Stimulated activated CD4-positive, alpha-beta T cell treated with anti-CD3 and anti-CD28 coated beads, Interleukin-1b, Interleukin-23, amount 100 ng/mL, for 4 hours (primary cell): ENCODE measurements around the gene OR5M11.
"Not testable (repeated sequence)": the region's sequence is repeated elsewhere in the genome, so short reads cannot be mapped to it uniquely, and the experiment has no call there.

ENCODE experiments used
- DNase-seq, 2 donors: peaks; one replicate each; pipeline ENCODE4 v3.0.0-alpha.2; 2020; ENCODE audit warnings: low read depth in 2 of 2

OR5M11 gene

DNA sequence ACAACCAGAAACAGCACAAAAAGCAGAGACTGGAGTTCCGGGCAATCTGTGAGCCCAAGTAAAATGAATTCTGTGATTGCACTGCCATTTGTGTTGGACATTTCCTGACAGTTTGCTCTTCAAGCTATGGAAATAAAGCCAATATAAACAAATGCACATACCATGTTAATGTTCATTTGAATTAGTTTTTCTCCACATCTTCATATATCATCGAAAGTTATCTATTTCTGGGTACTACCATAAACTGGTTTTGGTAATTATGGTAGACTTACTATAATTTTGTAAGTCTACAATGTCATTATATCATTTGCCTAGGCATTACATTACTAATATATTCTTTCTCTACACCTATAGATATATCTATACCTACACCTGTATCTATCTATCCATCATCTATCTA is at the start of gene OR5M11:
TSS of gene OR5M11 (minus strand) at position 101 of the 400 bp plus-strand sequence. CDS start at position 101, 0 bp downstream.
- DNase-seq, result no peak

DNA sequence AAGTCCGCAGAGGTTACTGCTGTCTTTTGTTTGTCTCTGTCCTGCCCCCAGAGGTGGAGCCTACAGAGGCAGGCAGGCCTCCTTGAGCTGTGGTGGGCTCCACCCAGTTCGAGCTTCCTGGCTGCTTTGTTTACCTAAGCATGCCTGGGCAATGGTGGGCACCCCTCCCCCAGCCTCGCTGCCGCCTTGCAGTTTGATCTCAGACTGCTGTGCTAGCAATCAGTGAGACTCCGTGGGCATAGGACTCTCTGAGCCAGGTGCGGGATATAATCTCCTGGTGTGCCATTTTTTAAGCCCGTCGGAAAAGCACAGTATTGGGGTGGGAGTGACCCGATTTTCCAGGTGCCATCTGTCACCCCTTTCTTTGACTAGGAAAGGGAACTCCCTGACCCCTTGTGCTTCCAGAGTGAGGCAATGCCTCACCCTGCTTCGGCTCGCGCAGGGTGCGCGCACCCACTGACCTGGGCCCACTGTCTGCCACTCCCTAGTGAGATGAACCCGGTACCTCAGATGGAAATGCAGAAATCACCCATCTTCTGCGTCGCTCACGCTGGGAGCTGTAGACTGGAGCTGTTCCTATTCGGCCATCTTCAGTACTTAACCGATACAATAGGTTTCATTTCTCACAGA is 49.1 kb upstream of the OR5M11 start:
- DNase-seq, result not testable (repeated sequence)

DNA sequence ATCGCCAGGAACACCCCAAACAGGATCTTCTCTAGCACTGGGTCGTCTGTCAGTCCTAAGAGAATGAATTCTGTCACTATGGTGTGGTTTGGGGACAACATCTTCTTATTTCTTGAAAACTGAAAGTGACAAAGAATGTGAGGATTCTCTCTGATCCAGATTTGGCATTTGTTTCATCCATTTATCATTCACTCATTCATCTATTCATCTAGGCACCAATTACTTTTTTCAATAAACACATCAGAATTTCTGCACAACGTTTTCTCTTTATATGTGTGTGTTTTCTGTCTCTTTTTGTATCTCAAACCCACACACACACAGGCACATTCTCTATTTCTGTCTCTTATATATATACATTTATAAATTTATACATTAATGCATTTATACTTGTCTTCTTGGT is 34.6 kb upstream of the OR5M11 start, which contains the start of gene OR5M10:
TSS of gene OR5M10 (minus strand) at position 101 of the 400 bp plus-strand sequence. CDS start at position 101, 0 bp downstream.
- no peak for DNase-seq

DNA sequence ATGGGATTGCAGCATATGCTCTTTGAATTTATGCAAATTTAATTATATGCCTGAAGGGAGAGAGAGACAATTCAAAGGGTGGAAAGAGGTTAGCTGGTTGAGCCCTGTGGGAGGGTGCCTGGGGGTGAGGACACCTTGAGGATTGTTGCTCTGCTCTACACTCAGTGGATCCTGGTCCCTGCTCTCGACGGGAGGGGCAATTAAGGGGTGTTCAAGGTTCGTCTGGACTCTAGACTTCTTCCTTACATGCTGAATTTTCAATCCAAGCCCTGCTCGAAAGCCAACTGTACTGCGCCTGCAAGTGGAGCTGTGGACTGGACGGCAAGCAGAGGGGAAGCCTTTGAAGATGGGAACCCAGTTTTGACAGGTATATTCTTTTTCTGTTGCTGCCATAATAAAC is 15.5 kb upstream of the OR5M11 start:
- DNase-seq, result no peak

DNA sequence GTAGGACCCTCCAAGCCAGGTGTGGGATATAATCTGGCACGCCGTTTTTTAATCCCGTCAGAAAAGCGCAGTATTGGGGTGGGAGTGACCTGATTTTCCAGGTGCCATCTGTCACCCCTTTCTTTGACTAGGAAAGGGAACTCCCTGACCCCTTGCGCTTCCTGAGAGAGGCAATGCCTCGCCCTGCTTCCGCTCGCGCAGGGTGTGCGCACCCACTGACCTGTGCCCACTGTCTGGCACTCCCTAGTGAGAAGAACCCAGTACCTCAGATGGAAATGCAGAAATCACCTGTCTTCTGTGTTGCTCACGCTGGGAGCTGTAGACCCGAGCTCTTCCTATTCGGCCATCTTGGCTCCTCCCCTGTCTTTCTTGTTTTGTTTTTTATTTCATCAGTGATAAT is 11.6 kb upstream of the OR5M11 start:
- not testable (repeated sequence) for DNase-seq

DNA sequence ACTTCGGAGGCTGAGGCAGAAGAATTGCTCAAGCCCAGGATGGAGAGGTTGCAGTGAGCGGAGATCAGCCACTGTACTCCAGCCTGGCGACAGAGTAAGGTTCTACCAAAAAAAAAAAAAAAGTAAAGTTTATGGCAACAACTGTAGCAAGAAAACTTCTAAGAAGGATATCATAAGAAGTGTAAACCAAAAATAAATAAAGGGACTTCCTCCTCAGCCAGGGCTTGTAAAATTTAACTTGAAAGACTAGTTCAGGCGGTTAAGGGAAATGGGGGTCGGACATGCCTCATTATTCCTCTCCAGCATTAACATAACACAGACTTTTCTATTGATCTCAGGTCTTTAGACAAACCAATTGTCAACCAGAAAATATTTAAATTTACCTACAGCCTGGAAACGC is 2.5 kb upstream of the OR5M11 start:
- DNase-seq, result no peak

DNA sequence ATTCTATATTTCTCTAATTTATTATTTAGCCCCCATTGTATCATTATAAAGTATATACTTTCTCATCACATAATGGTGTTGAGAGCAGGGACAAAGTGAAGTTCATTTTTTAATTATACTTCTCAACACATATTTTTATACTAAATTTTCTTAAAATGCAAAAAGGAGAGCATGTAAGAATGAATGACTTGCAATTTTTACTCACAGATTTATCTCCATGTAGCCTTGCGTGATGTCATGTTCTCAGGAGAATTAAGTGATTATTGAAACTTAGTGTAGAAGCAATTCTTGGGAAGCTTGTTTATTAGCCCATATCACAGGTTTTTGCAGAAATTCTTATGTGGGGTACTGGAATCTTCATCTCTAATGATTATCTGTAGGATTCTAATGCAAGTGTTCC is 682 bp upstream of the OR5M11 start:
- DNase-seq, result no peak

DNA sequence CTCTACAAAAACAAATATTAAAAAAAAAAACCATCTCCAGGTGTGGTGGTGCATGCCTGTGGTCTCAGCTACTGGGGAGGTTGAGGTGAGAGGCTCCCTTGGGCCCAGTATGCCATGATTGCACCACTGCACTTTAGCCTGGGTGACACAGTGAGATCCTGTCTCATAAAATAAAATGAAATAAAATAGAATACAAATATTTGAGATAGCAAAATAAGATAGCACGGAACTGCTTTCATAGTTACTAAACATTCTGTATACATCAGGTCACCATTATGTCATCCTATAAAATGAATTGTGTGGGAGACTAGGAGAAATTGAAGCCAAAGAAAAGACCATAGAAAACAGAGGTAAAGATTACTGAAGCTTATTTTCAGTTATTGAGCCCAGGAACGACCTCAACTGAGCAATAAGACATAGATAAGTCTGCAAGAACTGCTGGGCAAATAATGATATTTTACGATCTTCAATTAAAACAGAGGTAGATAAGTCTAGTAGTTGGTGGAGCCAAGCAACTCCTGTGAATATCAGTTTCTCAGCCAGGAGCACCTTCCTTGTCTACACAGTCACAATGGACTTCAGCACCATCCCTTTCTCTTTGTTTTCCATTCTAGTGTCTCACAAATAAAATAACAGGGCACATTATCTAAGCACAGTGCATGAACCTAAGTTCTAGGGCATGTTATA is 9.9 kb downstream of the OR5M11 start:
- DNase-seq, result no peak

DNA sequence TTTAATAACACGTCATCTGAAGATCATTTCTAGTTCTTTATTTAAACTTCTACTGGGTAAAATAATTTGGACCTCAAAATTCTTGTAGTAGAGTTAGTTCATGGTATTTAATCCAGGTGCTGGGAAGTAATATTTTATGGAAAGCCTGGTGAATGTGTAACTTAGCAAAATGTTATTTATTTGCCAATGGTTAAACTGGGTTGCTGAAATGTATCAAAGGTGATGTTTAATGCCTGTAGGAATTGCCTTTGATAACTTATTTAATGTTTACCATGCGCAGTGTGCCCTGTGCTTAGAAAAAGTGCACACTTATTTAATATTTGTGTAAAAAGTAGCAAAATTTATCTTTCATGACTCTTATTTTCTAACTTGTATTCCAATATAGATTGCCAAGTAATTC is 11.2 kb downstream of the OR5M11 start:
- DNase-seq, result no peak

DNA sequence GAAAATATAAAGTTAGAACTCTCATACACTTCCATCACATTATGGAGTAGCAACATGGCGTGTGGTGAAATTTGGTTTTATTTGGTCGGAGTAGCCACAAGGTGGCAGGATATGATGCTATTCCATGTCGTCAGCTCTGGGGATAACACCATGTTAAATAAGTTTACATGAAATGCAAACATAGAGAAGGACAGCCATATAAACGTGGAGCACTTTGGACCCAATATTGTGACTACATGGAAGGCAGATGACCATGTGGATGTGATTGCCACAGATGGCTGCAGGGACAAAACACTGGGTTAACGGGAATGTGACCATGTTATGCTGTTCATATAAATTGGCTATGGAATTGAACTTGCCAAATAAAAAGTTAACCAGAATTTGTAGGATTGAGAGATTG is 21.0 kb downstream of the OR5M11 start:
- DNase-seq, result no peak

DNA sequence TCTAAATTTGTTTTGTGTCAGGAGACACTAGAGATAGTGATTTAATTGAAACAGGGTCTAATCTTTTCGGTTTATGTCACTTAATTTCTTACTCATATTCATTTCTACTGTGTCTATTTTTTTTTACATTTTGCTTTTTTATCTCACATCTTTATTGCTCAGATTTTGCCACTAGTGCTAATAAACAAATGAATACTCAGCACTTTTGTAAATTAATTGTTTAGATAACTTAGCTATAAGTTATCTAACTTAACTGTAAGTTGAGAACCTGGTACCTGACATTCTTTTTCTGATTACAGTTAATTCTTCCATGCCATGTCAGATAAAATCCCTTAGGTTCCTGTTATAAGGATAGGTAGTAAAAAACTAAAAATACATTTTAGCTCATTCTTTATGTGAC is 29.8 kb downstream of the OR5M11 start:
- DNase-seq, result no peak

DNA sequence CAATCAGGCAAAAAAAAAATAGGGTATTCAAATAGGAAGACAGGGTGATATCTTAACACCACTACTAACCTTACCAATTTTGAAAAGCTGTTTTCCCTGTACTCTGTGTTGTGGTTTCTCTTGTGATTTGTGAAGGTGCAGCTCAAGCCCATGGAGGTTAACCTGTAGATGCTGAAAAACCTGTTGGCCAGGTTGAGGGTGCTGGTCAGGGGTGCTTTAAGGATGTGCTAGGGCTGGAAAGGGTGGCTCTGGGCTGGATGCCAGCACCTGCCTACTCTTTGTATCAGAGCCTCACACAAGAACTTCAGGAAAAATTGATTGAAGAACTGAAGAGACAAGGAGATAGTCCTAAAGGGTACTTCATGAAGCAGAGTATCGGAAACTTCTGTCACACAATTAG is 33.6 kb downstream of the OR5M11 start:
- DNase-seq, result no peak

DNA sequence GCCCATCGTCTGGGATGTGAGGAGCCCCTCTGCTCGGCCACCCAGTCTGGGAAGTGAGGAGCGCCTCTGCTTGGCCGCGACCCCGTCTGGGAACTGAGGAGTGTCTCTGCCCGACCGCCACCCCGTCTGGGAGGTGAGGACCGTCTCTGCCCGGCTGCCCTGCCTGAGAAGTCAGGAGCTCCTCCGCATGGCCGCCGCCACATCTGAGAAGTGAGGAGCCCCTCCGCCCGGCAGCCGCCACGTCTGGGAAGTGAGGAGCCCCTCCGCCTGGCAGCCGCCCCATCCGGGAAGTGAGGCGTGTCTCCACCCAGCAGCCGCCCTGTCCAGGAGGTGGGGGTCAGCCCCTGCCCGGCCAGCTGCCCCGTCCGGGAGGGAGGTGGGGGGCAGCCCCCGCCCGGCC is 46.0 kb downstream of the OR5M11 start:
- DNase-seq, result no peak

DNA sequence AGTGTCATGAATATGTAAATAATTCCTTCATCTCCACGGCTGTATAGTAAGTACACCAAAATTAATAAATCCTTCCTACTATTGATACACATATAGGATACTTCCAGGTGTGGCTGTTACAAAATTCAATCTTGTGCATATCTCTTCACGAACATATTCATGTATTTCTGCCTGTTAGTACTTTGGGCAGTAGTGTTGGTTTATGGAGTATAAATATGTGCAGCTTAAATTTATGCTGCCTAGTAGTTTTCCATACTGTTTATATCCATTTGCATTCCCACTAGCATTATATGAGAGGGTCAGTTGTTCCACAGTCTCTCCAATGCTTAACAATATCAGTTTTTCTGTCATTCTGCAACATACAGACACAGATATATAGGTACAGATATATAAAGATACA is 47.9 kb downstream of the OR5M11 start:
- DNase-seq, result no peak
